Subcutaneous adipose tissue (tissue), 4 donors: ENCODE data around the gene KRTAP6-2. TPM values are rescaled to one million over a fixed set of nuclear protein-coding genes. Genes with fewer than 3 reads are reported as not detected.

Source experiments
- CTCF ChIP-seq: fragments of 450-650 bp; IDR thresholded peaks from one replicate; pipeline ENCODE4 v1.5.1; 2016; ENCODE audit warnings: low read depth, mild to moderate bottlenecking, control low read depth, antibody characterized with exemption, moderate library complexity
- total RNA-seq, 4 donors: library from RNA; depleted of rRNA; stranded (reverse); fragments of >200 nt; gene quantifications; one replicate each; pipeline ENCODE4 v1.1.0, GENCODE V29; 2016

Gene KRTAP6-2
- total RNA-seq, 4 donors from 2014 or later = not detected

- TF ChIP-seq CTCF = no peak
These were observed 19.4 kb downstream of the KRTAP6-2 start for GRCh38 chr21:30579346-30579745.

GRCh38 chr21:30577766-30578165, 20.9 kb downstream of the KRTAP6-2 start:
- no peak for TF ChIP-seq CTCF

- no peak for TF ChIP-seq CTCF
These were observed 31.1 kb downstream of the KRTAP6-2 start for GRCh38 chr21:30567617-30568016.

- no peak for TF ChIP-seq CTCF
These were observed 35.1 kb downstream of the KRTAP6-2 start for GRCh38 chr21:30563630-30564029.

GRCh38 chr21:30563072-30563471, 35.6 kb downstream of the KRTAP6-2 start:
- no peak for TF ChIP-seq CTCF

- no peak for TF ChIP-seq CTCF
These were observed 36.7 kb downstream of the KRTAP6-2 start for GRCh38 chr21:30561957-30562356.

GRCh38 chr21:30561264-30561895, 37.3 kb downstream of the KRTAP6-2 start, which contains the start of gene KRTAP19-7:
TSS of gene KRTAP19-7 (minus strand) at chr21:30561314. CDS start at chr21:30561289, 25 bp downstream.
- no peak for TF ChIP-seq CTCF
